ENCODE data around the gene CECR2. TPM values are rescaled to one million over a fixed set of nuclear protein-coding genes. Genes with fewer than 3 reads are reported as not detected.
"Not testable (repeated sequence)": the region's sequence is repeated elsewhere in the genome, so short reads cannot be mapped to it uniquely, and the experiment has no call there.

The CECR2 gene
- total RNA-seq, 1 donor from 2014 or later, result 40.5 TPM

DNA sequence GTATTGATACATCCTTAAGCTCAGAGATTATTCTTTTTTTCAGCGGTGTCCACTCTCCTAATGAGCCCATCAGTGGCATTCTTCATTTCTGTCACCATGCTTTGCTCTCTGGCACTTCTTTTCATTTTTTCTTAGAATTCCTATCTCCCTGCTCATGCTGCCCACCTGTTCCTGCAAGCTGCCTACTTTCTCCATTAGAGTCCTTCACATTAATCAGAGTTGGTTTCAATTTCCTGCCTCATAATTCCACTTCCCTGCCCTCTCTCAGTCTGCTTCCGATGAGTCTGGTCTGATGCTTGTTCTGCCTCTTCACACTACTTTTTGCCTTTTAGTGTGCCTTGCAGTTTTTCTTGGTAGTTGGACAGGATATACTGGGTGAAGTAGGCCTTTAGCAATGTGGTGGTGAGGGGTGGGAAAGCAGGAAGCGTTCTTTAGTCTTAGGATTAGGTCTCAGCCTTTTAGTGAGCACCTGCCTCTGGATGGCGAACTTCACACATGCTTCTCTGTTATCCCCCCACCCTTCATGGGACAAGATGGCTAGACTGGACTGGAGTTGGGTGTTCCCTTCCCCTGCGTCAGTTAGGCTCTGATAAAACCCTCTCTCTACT is 53.6 kb downstream of the CECR2 start:
- no peaks in the 10 kb centered on the region for H3K9me3 Mint-ChIP-seq (ENCODE audit: low read depth)
- no peak for DNase-seq (ENCODE audit: low spot score, unreplicated experiment)
- H3K27me3 Mint-ChIP-seq, result no peaks in the 10 kb centered on the region
- TF ChIP-seq CTCF (IDR thresholded peaks at IDR 0.05; ENCODE audit: unreplicated experiment), result no peak
- no peak overlapping the region for H3K4me3 Mint-ChIP-seq (ENCODE audit: low read depth)
- H3K4me1 Mint-ChIP-seq (ENCODE audit: low read depth), result peaks cover 11% of the 10 kb centered on the region
- H3K36me3 Mint-ChIP-seq (ENCODE audit: insufficient read depth), result peaks cover 6% of the 10 kb centered on the region
- H3K27ac Mint-ChIP-seq, result peak overlapping the region; percentile 43

GRCh38 chr22:17423616-17424015 is 54.4 kb downstream of the CECR2 start:
- H3K4me3 Mint-ChIP-seq (ENCODE audit: low read depth), result no peak overlapping the region
- H3K27ac Mint-ChIP-seq, result peak overlapping the region; percentile 8
- H3K4me1 Mint-ChIP-seq (ENCODE audit: low read depth), result peaks cover 11% of the 10 kb centered on the region
- H3K9me3 Mint-ChIP-seq (ENCODE audit: low read depth), result no peaks in the 10 kb centered on the region
- peaks cover 6% of the 10 kb centered on the region for H3K36me3 Mint-ChIP-seq (ENCODE audit: insufficient read depth)
- DNase-seq (ENCODE audit: low spot score, unreplicated experiment), result no peak
- no peak for TF ChIP-seq CTCF (IDR thresholded peaks at IDR 0.05; ENCODE audit: unreplicated experiment)
- H3K27me3 Mint-ChIP-seq, result no peaks in the 10 kb centered on the region

- not testable (repeated sequence) for DNase-seq (ENCODE audit: low spot score, unreplicated experiment); H3K9me3 Mint-ChIP-seq (ENCODE audit: low read depth); H3K4me3 Mint-ChIP-seq (ENCODE audit: low read depth); H3K36me3 Mint-ChIP-seq (ENCODE audit: insufficient read depth); H3K27ac Mint-ChIP-seq; H3K27me3 Mint-ChIP-seq
- H3K4me1 Mint-ChIP-seq (ENCODE audit: low read depth), result peaks cover 11% of the 10 kb centered on the region
Observed at GRCh38 chr22:17427528-17427927, 58.3 kb downstream of the CECR2 start.

DNA sequence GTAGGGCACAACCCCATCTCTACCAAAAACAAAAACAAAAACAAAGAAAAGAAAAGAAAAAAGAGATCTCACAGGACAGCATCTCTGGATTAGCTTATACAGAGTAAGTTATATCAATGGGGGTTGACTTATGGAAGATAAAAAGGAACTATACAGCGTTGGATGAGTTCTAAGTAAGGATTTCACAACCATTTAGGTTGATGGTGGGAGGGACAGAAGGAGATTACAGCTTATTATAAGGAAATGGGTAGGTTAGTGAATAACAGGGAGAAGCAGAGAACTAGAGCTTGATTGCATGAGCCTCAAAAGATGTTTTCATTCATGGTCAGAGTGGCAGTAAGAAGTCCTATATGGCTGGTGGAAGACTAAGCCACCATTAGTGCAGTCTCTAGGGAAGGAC is 60.3 kb downstream of the CECR2 start:
- TF ChIP-seq CTCF (IDR thresholded peaks at IDR 0.05; ENCODE audit: unreplicated experiment), result no peak
- H3K4me3 Mint-ChIP-seq (ENCODE audit: low read depth), result no peak overlapping the region
- H3K27ac Mint-ChIP-seq, result no peak overlapping the region
- peaks cover 4% of the 10 kb centered on the region for H3K36me3 Mint-ChIP-seq (ENCODE audit: insufficient read depth)
- H3K4me1 Mint-ChIP-seq (ENCODE audit: low read depth), result peaks cover 13% of the 10 kb centered on the region
- no peaks in the 10 kb centered on the region for H3K27me3 Mint-ChIP-seq
- DNase-seq (ENCODE audit: low spot score, unreplicated experiment), result no peak
- no peaks in the 10 kb centered on the region for H3K9me3 Mint-ChIP-seq (ENCODE audit: low read depth)

DNA sequence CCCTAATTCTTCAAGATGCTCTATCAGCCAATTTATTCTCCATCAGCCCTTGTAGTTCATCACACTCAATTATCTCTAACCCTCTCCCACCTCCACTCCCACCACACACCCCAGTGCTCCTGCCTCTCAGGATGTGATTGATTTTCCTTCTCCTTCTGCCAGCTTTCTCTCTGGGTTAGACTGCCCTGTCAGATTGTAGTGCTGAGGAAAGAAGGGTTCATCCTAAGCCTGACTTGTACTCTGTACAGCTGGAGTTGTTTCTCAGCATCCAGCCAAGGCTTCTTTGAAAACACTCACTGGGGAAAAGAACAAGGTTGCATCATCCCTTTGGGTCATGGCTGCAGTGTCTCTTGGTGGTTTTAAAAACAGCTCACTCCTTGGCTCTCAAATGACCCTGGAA is 61.2 kb downstream of the CECR2 start:
- no peak overlapping the region for H3K27ac Mint-ChIP-seq
- H3K4me1 Mint-ChIP-seq (ENCODE audit: low read depth), result peaks cover 16% of the 10 kb centered on the region
- no peak overlapping the region for H3K4me3 Mint-ChIP-seq (ENCODE audit: low read depth)
- DNase-seq (ENCODE audit: low spot score, unreplicated experiment), result no peak
- H3K27me3 Mint-ChIP-seq, result no peaks in the 10 kb centered on the region
- no peaks in the 10 kb centered on the region for H3K9me3 Mint-ChIP-seq (ENCODE audit: low read depth)
- no peak for TF ChIP-seq CTCF (IDR thresholded peaks at IDR 0.05; ENCODE audit: unreplicated experiment)
- peaks cover 4% of the 10 kb centered on the region for H3K36me3 Mint-ChIP-seq (ENCODE audit: insufficient read depth)

GRCh38 chr22:17431179-17431578 is 61.9 kb downstream of the CECR2 start:
- H3K4me3 Mint-ChIP-seq (ENCODE audit: low read depth), result no peak overlapping the region
- H3K9me3 Mint-ChIP-seq (ENCODE audit: low read depth), result no peaks in the 10 kb centered on the region
- H3K36me3 Mint-ChIP-seq (ENCODE audit: insufficient read depth), result peaks cover 4% of the 10 kb centered on the region
- H3K27ac Mint-ChIP-seq, result no peak overlapping the region
- H3K27me3 Mint-ChIP-seq, result no peaks in the 10 kb centered on the region
- DNase-seq (ENCODE audit: low spot score, unreplicated experiment), result no peak
- peaks cover 17% of the 10 kb centered on the region for H3K4me1 Mint-ChIP-seq (ENCODE audit: low read depth)
- TF ChIP-seq CTCF (IDR thresholded peaks at IDR 0.05; ENCODE audit: unreplicated experiment), result no peak

All from progenitor cell of endocrine pancreas (in vitro differentiated cells).